NCI-H187 treated with DMSO at 0.1 percent for 48 hours (cell line): ENCODE data around the gene DOCK3.
"Not testable (repeated sequence)": the region's sequence is repeated elsewhere in the genome, so short reads cannot be mapped to it uniquely, and the experiment has no call there.

ENCODE experiments used
- DNase-seq: peaks from one replicate; lab custom pipeline; 2025; lab: John Stamatoyannopoulos, UW

The DOCK3 gene

DNA sequence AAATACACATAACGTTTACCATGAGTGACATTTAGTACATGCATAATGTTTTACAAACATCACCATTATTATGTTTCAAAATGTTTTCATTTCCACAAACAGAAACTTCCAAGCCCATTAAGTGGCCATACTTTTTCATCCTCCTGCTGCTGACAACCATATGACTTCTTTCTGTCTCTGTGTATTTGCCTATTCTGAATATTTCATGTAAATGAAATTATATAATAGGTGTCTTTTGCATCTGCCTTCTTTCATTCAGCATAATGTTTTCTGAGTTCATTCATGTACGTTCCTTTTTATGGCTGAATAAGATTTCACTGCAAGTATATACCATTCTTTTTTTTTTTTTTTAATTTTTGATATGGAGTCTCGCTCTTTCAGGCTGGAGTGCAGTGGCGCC lies 209.0 kb downstream of the DOCK3 start:
- no peak for DNase-seq

DNA sequence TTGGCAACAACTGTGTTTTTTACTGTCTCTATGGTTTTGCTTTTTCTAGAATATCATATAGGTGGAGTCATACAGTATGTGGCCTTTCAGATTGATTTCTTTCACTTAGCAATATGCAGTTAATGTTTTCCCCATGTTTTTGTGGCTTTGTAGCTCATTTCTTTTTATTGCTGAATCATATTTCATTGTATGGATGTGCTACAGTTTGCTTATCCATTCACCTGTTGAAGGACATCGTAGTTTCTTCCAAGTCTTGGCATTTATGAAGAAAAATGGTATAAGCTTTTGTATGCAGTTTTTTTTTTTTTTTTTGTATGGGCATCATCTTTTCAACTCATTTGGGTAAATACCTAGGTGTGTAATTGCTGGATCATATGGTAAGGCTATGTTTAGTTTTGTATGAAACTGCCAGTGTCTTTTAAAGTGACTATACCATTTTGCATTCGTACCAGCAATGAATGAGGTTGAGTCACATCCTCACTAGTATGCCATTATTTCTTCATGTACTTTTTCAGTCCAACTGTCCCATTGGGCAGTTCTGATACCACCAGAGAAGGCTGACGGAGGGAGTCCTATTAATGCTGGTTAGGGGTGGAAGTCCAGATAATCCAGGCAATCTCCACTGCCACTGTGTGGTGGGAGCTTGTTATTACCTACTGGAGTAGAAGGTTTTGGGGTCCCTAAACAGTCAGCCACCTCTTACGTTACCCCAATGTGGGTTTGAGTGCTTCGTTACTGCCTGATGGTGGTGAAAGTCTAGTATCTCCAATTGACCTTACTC lies 210.5 kb downstream of the DOCK3 start:
- DNase-seq: no peak

DNA sequence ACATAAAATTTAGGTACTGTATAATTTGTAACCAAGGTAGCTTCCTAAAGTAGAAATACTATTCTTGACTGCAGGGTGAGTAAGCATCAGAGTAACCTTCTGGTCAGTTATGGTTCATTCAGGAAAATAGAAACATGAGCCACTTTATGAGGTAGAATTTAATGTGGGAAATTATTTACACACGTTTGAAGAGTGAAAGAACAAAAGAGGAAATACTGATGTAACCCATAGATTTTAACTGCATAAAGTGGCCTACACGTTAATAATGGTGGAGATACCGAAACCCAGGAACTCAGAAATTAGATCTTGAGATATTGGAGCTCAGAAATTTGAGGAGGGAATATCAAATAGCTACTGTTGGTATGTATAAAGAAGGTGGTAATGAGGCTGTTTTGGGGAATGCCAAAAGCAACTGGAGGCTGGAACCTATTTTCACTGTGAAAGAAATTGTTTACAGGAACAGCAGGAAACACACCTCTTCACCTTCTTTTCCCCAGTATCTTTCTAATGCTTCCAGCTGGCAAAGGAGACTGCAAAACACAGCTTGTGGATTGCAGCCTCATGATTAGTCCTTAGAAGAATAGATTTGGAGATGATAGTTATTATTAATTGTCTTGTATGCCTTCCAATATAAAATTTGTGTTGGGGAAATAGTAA lies 216.1 kb downstream of the DOCK3 start:
- no peak for DNase-seq

DNA sequence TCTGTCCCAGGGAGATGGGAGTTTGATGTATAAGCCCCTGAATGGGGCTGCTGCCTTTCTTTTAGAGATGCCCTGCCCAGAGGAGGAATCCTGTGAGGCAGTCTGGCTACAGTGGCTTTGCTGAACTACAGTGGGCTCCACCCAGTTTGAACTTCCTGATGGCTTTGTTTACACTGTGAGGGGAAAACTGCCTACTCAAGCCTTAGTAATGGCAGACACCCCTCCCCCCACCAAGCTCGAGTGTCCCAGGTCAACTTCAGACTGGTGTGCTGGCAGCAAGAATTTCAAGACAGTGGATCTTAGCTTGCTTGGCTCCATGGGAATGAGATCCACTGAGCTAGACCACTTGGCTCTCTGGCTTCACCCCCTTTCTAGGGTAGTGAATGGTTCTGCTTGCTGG lies 226.4 kb downstream of the DOCK3 start:
- DNase-seq: not testable (repeated sequence)

DNA sequence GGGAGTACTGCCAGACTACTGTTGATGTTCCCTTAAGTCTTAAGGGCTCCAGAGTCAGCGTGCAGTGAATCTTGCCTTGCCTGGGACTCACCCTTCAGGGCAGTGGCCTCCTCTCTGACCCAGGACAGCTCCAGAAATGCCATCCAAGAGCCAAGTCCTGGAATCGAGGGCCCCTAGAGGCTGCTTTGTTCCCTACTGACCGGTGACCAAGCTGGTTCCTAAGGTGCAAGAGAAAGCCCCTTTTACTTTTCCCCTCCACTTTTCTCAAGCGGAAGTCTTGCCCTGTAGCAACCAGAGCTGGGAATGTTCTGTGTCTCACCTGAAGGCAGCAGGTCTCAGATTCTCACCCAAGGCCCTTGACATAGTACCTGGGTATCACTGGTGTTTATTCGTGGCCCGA lies 238.0 kb downstream of the DOCK3 start:
- DNase-seq: no peak

DNA sequence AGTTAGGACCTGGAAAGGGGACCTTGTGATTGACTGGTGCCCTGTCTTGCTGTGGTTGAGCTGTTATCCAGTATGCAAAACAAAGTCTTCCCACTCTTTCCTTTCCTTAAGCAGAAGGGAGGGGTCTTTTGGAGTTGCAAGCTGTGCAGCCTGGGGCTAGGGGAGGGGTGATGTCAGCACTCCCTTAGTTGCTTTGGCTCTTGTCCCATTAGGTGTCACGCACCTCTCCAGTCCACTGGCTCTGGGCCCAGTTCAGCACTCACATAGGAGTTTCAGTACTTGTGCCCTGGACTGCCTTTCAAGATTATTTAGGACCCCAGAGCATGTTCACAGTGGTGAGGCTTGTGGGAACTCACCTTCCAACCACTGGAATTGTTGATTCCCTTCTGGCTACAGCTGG lies 238.5 kb downstream of the DOCK3 start:
- DNase-seq: no peak

DNA sequence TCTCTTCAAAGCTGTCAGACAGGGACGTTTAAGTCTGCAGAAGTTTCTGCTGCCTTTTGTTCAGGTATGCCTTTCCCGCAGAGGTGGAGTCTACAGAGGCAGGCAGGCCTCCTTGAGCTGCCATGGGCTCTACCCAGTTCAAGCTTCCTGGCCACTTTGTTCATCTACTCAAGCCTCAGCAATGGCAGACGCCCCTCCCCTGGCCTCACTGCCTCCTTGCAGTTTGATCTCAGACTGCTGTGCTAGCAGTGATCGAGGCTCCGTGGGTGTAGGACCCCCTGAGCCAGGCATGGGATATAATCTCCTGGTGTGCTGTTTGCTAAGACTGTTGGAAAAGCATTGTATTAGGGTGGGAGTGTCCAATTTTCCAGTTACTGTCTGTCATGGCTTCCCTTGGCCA lies 247.3 kb downstream of the DOCK3 start:
- DNase-seq: not testable (repeated sequence)

DNA sequence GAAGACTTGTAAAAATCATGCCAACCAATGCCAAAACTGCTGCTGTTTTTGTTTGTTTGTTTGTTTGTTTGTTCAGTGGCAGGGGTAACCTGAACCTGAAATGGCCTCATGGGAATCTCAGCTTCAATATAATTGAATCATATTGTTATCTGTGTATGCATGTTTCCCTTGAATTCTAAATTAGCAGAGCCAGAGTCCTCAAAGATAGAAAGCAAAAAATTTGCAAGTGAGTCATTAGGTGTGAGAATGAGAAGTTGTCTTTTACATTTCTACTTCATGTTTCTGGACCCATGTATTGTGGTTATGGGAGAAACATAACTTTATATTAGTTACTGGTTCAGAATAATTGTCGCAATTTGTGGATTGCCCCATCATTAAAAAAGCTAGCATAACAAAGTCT lies 249.2 kb downstream of the DOCK3 start:
- no peak for DNase-seq

DNA sequence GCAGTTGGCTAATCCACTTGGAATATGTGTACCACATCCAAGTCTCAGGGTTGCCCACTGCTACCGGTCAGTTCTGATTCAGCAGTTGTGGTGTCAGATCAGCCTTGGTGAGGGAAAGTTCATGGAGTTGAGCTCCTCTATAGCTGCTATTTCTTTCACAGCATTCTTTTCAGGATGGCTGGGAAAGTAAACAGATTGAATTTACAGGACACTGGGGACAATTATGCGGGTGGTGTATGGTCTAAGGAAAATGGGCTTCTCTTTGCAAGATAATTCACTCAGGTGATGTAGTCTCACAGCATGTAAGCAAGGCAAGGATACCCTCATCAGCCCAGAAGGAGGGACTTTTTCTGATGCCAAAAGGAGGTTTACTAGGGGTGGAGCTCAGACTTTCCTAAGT lies 249.9 kb downstream of the DOCK3 start:
- DNase-seq: no peak

DNA sequence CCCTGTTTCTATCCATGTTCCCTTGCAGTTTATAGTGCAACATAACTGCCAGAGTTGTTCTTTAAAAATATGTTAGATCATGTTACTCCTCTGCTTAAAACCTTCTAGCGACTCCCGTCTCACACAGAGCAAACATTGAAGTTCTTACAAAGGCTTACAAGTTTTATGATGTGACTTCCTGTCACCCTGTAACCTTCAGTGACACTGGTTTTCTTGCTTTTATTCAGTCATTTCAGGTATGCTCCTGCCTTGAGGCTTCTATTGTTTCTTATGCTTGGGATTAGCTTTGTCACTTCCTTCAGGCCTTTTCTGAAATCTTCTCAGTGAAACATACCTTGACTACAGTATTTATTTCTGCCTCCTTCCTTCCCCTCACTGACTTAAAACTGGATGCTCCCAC lies 252.1 kb downstream of the DOCK3 start:
- no peak for DNase-seq

DNA sequence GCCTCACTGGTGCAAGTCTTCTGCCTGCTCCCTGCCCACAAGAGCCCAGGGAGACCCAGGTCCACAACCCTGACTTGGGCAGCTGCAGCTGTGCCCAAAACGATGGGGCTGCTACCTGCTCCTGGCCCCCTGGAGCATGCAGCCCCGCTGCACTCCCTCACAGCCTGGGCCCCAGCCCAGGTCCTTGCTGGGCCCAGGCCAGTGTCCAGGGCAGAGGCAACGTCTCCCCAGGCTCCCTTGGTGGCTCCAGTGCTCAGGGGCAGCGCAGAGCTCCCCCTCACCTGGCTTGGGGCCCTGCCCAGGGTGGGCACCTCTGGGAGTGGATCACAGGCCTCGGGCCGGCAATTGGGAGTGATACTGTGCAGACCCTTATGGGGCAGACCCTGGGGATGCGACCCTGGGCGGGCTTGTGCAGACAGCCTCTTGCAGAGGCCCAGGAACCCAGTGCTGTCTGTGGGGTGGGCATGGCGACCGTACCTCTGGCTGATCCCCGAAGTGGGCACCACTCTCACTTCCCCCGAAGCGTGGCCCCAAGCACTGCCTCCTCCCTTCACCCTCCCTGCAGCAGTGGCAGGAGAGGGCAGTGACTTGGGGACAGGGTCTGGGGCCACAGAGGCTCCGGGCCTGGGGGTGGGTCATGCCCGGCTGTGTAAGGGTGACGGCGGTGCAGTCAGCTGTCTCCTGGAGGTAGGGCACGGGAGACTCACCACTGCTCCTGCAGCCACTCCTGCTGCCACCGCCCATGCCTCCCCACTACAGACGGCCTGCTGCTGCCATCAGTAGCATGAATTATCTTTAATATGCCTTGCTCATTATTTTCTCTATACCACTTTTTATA lies 255.9 kb downstream of the DOCK3 start:
- no peak for DNase-seq

DNA sequence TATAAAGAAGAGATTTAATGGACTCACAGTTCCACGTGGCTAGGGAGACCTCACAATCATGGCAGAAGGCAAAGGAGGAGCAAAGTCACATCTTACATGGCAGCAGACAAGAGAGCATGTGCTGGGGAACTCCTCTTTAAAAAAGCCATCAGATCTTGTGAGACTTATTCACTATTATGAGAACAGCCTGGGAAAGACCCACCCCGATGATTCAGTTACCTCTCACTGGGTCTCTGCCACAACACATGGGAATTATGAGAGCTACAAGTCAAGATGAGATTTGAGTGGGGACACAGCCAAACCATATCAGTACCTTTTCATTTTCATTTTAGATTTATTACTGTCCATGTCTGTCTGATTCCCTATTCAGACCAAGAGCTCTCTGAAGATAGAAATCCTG lies 258.2 kb downstream of the DOCK3 start:
- not testable (repeated sequence) for DNase-seq

DNA sequence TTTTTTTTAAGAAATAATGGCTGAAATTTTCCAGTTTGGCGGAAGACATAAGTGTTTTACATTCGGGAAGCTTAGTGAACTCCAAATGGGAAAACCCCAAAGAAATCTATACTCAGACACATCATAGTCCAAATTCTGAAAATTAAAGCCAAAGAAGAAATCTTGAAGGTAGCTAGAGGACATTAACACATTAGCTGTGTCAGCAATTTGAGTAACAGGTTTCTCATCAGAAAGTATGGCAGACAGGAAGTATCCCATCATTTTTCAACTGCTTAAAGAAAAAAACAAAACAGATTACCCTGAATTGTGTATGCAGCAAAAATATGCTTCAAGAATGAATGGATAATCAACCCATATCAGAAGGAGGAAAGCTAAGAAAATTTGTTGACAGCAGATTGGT lies 261.7 kb downstream of the DOCK3 start:
- DNase-seq: no peak

DNA sequence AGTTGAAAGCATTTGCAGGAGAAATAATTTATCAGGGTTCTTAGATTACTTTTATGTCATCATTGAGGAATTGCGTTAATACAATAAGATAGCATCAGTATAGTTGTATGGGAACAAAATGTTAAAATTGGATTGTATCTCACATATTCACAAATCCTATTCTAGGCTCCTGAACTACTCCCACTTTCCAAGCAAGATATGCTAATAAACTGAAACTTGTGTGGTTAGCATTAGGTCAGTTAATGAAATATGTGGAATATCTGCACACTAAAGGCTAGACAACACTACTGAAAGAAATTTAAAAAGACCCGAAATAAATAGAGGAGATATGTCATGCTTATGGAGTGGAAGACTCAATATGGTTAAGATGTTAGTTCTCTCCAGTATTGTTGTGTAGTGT lies 272.7 kb downstream of the DOCK3 start:
- no peak for DNase-seq

DNA sequence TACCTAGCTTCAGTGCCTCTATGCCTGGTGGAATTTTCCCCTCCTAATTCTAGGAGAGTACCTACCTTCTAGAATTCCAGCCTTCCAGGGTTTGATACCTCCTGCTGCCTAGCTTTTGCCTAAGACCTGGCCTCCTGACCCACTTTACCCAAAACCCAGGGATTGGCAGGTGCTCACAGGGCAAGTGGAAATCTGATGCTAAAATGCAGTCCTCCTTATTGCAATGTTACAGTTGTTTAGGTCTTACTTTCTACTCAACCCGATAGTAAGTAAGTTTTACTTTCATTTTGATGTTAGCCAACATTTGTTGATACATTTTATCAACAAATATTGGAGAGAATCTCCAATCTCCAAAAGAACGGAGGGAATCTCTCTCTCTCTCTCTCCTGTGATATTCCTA lies 275.9 kb downstream of the DOCK3 start:
- DNase-seq: no peak

DNA sequence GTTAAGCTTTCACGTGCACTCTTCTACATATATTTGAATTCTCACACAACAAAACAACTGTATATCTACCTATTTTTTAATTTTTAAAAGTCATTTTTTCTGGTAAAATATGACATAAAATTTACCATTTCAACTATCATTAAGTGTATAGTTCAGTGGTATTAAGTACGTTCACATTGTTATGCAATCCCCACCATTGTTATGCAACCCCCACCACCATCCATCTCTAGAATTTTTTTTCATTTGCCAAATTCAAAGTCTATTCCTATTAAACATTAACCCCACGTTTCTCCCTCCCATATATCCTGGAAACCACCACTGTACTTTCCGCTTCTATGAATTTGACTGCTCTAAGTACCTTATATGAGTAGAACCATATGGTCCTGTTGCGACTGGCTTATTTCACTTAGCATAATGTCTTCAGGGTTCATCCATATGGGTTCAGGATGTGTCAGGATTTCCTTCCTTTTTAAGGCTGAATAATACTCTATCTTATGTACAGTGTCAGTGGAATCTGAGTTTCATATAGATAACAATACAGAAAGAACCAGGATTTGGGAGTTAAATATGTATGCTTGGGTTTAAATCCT lies 279.2 kb downstream of the DOCK3 start:
- no peak for DNase-seq

DNA sequence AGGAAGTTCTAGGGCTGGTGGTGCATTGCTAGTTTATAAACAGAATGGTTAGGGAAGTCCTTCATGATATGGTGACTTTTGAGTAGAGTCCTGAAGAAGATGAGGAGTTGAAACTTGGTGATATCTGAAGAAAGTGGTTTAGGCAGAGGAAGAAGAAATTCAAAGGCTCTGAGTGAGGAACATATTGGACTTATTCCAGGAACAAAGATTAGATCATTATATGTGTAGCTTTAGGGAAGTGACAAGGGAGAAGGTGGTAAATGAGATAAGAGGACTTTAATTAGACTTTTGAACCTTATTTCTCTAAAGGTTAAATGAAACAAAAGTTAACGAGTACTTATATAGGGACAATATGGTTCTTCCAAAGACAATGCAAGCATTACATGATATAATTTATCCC lies 286.7 kb downstream of the DOCK3 start:
- DNase-seq: no peak

DNA sequence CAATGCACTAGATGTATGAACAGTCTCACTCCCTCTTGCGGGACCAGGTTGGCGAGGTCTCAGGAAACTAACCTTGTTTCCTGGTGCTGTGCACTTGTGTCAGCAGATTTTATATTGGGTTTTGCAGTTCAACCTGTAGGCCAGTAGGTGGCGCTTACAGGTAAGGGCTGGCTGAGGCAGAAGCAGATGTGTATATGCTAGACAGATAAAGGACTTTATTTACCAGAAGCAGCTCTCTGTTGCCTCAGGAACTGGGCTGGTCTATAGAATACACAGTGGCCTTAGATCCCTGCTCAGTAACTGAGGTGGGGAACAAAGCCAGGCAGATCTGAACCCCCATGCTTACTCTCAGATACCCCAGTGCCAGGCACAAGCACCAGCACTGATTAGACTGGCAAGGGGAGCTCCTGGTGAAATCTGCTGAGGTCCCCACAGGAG lies 296.8 kb downstream of the DOCK3 start:
- no peak for DNase-seq

DNA sequence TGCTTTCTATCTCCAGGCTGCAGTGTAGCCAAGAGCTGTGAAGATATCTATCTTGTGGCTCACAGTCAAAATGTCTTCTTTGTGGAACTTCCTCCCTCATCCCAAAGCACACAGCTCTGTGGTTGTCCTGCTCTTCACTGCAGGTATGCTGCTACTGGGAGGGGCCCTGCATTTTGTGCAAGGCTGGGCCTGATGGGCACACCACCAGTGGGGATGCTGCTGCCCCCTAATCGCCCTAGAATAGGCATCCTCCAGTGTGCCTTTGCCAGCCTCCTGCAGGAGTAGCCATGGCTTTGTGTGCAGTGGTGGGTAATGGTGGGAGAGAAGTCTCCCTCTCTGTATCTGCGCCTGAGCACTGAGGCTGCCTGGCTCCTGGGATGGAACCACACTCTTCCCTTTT lies 297.3 kb downstream of the DOCK3 start:
- no peak for DNase-seq

DNA sequence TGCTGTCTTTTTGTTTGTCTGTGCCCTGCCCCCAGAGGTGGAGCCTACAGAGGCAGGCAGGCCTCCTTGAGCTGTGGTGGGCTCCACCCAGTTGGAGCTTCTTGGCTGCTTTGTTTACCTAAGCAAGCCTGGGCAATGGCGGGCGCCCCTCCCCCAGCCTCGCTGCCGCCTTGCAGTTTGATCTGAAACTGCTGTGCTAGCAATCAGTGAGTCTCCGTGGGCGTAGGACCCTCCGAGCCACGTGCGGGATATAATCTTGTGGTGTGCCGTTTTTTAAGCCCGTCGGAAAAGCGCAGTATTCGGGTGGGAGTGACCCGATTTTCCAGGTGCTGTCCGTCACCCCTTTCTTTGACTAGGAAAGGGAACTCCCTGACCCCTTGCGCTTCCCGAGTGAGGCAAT lies 303.9 kb downstream of the DOCK3 start:
- DNase-seq: not testable (repeated sequence)

DNA sequence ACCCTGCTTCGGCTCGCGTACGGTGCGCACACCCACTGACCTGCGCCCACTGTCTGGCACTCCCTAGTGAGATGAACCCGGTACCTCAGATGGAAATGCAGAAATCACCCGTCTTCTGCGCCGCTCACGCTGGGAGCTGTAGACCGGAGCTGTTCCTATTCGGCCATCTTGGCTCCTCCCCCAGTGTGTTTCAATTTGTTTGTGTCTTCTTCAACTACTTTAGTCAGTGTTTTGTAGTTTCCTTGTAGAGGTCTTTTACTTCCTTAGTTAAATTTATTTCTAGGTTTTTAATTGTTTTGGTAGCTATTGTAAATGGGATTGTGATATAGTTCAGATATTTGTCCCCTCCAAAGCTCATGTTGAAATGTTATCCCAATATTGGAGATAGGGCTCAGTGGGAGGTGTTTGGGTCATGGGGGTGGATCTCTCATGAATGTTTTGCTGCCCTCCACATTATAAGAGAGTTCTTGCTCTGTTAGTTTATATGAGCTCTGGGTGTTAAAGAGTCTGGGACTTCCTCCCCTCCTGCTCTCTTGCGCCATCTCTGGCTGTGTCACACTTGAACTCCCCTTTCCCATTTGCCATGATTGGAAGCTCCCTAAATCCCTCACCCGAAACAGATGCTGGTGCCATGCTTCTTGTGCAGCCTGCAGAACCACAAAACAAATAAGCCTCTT lies 304.4 kb downstream of the DOCK3 start:
- no peak for DNase-seq
